ENCODE results near the gene KLK5.

DNA sequence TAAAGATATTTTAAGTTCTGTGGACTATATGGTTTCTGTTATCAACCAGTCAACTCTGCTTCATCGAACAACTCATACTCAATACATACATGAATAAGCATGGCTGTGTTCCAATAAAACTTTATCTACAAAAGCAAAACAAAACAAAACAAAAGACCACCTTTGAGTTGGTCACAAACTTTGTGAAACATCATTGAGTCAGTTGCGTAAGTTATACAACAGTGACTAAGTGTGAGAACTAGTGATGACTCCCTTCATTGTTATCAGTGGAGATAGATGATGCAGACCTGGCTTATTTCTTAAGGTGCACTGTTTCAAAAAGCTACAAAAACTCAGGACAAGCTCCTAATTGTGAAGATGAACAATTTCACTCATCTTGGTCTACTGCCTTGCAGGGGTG lies 27.1 kb downstream of the KLK5 start:
- TF ChIP-seq, protein P1, sequence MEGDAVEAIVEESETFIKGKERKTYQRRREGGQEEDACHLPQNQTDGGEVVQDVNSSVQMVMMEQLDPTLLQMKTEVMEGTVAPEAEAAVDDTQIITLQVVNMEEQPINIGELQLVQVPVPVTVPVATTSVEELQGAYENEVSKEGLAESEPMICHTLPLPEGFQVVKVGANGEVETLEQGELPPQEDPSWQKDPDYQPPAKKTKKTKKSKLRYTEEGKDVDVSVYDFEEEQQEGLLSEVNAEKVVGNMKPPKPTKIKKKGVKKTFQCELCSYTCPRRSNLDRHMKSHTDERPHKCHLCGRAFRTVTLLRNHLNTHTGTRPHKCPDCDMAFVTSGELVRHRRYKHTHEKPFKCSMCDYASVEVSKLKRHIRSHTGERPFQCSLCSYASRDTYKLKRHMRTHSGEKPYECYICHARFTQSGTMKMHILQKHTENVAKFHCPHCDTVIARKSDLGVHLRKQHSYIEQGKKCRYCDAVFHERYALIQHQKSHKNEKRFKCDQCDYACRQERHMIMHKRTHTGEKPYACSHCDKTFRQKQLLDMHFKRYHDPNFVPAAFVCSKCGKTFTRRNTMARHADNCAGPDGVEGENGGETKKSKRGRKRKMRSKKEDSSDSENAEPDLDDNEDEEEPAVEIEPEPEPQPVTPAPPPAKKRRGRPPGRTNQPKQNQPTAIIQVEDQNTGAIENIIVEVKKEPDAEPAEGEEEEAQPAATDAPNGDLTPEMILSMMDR (IDR thresholded peaks at IDR 0.05): no peak
- no peak for TF ChIP-seq POLR2A (IDR thresholded peaks at IDR 0.05)
- no peak for TF ChIP-seq POLR2AphosphoS5 (IDR thresholded peaks at IDR 0.05)
